ENCODE measurements around the gene NEMP2.

GRCh38 chr2:190570871-190571270, 36.3 kb upstream of the NEMP2 start:
- TF ChIP-seq, protein P1, sequence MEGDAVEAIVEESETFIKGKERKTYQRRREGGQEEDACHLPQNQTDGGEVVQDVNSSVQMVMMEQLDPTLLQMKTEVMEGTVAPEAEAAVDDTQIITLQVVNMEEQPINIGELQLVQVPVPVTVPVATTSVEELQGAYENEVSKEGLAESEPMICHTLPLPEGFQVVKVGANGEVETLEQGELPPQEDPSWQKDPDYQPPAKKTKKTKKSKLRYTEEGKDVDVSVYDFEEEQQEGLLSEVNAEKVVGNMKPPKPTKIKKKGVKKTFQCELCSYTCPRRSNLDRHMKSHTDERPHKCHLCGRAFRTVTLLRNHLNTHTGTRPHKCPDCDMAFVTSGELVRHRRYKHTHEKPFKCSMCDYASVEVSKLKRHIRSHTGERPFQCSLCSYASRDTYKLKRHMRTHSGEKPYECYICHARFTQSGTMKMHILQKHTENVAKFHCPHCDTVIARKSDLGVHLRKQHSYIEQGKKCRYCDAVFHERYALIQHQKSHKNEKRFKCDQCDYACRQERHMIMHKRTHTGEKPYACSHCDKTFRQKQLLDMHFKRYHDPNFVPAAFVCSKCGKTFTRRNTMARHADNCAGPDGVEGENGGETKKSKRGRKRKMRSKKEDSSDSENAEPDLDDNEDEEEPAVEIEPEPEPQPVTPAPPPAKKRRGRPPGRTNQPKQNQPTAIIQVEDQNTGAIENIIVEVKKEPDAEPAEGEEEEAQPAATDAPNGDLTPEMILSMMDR (IDR thresholded peaks at IDR 0.05; ENCODE audit: low read length) = no peak
- no peak for TF ChIP-seq EZH2 (IDR thresholded peaks at IDR 0.05; ENCODE audit: borderline replicate concordance, low read length)

Measured in OCI-LY1 (cell line).